Measurements from ENCODE around the gene ZSWIM8. TPM values are rescaled to one million over a fixed set of nuclear protein-coding genes. Genes with fewer than 3 reads are reported as not detected.

The ZSWIM8 gene
- total and polyA plus RNA-seq, 10 of the 15 experiments (the other 5 are each of a cell fraction or from before 2014, with no cell fraction given): 7.8 to 47.1 (median 23.6) TPM

DNA sequence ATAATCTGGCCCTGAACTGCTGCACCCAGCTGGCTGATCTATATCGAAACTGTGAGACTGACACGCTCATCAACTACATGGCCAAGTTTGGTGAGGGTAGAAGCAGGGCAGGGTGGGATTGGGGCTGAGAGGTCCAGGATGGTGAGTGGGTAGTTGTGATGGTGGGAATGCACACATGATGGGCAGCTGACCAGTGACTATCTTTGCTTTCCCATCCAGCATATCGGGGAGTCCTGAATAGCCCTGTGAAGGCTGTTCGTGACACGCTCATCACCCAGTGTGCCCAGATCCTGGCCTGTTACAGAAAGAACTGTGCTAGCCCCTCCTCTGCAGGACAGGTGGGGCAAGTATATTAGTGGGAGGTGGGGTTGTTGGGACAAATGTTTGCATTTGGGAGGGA is 16.0 kb upstream of the ZSWIM8 start:
- H3K4me2 ChIP-seq (ENCODE audit: control insufficient read depth, insufficient read depth): no peak overlapping the region
- no peak for ATAC-seq
- ChIA-PET POLR2A (interaction anchor here (3.1 to 6.8 kb wide), 2 partner anchors 12 kb away, joined by 15 to 63 read pairs; partner anchors contain the start of gene CHCHD1), RAD21 (ENCODE audit: unreplicated experiment) (interaction anchor here (1.4 to 2.4 kb wide), 2 partner anchors 10 to 25 kb away, joined by 5 to 8 read pairs; partner anchors contain the start of gene SEC24C), CTCF (interaction anchor here (1.2 to 1.6 kb wide), 2 partner anchors 10 to 83 kb away, joined by 3 read pairs; no protein-coding TSS in a partner anchor), SMC1A (ENCODE audit: uncharacterized antibody, unreplicated experiment) (interaction anchor here (1.1 to 5.8 kb wide), 3 partner anchors 23 to 38 kb away, joined by 3 to 29 read pairs (median 3); partner anchors contain the start of gene SEC24C)
- H3K4me1 ChIP-seq (ENCODE audit: control insufficient read depth, insufficient read depth, low read length): peaks cover 5% of the 10 kb centered on the region
- in situ Hi-C loops (cut with MboI): no loop called here
- no peak overlapping the region for H3K27ac ChIP-seq (ENCODE audit: control insufficient read depth, insufficient read depth)
- H3K79me2 ChIP-seq (ENCODE audit: control insufficient read depth, insufficient read depth, low read length): peaks cover 29% of the 10 kb centered on the region
- intact Hi-C loops (cut with micrococcal nuclease; ENCODE audit: unreplicated experiment): no loop called here
- H3K36me3 ChIP-seq (ENCODE audit: control insufficient read depth in 2 of 2, insufficient read depth in 2 of 2, low read length in 1 of 2): peaks cover 24 to 59% of the 10 kb centered on the region in 2 experiments
- H3K9me3 ChIP-seq (replicated peaks; ENCODE audit: control insufficient read depth, insufficient read depth, low read length): no peaks in the 10 kb centered on the region
- WGBS (ENCODE audit: insufficient coverage, insufficient replicate concordance, low lambda C conversion rate, missing lambda C conversion rate): 92% methylated on average over 5 of the region's 5 CpGs
- H3K4me3 ChIP-seq: no peak overlapping the region
- FAIRE-seq: no peak
- H3K9ac ChIP-seq (ENCODE audit: control insufficient read depth, insufficient read depth, low read length): no peak overlapping the region
- TF ChIP-seq POLR2A (IDR thresholded peaks at IDR 0.05; ENCODE audit: low read depth, low read length): peak; percentile 50; the same call in 1 of the 2 replicates
- TF ChIP-seq, protein P1, sequence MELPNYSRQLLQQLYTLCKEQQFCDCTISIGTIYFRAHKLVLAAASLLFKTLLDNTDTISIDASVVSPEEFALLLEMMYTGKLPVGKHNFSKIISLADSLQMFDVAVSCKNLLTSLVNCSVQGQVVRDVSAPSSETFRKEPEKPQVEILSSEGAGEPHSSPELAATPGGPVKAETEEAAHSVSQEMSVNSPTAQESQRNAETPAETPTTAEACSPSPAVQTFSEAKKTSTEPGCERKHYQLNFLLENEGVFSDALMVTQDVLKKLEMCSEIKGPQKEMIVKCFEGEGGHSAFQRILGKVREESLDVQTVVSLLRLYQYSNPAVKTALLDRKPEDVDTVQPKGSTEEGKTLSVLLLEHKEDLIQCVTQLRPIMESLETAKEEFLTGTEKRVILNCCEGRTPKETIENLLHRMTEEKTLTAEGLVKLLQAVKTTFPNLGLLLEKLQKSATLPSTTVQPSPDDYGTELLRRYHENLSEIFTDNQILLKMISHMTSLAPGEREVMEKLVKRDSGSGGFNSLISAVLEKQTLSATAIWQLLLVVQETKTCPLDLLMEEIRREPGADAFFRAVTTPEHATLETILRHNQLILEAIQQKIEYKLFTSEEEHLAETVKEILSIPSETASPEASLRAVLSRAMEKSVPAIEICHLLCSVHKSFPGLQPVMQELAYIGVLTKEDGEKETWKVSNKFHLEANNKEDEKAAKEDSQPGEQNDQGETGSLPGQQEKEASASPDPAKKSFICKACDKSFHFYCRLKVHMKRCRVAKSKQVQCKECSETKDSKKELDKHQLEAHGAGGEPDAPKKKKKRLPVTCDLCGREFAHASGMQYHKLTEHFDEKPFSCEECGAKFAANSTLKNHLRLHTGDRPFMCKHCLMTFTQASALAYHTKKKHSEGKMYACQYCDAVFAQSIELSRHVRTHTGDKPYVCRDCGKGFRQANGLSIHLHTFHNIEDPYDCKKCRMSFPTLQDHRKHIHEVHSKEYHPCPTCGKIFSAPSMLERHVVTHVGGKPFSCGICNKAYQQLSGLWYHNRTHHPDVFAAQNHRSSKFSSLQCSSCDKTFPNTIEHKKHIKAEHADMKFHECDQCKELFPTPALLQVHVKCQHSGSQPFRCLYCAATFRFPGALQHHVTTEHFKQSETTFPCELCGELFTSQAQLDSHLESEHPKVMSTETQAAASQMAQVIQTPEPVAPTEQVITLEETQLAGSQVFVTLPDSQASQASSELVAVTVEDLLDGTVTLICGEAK (IDR thresholded peaks at IDR 0.05; ENCODE audit: borderline replicate concordance): no peak
- no peak overlapping the region for H2AFZ ChIP-seq (ENCODE audit: control insufficient read depth, low read depth, low read length)
- H4K20me1 ChIP-seq (ENCODE audit: control insufficient read depth, insufficient read depth): no peaks in the 10 kb centered on the region
- H3K27me3 ChIP-seq (replicated peaks in 1 of 2; ENCODE audit: control insufficient read depth in 2 of 2, insufficient read depth in 2 of 2, low read length in 1 of 2): no peaks in the 10 kb centered on the region
- DNase-seq (ENCODE audit: low read depth, low spot score): no peak
- BruUV-seq (replicated peaks): no TSS peak

Measured in GM12878 (cell line).